Caco-2 (cell line): ENCODE results near the gene TMEM209. TPM values are rescaled to one million over a fixed set of nuclear protein-coding genes. Genes with fewer than 3 reads are reported as not detected.
"Not testable (repeated sequence)": the region's sequence is repeated elsewhere in the genome, so short reads cannot be mapped to it uniquely, and the experiment has no call there.

ENCODE experiments used
- BruUV-seq: library from RNA; stranded (reverse); fragments of 400-500 nt; replicated peaks from 2 replicates; lab custom pipeline; 2021; lab: Mats Ljungman, UMichigan
- CTCF ChIA-PET: fragments of 300-600 bp; sonication (Branson Sonifier 250); formaldehyde crosslinking; loops from one replicate; lab custom pipeline; 2022; ENCODE audit warnings: antibody characterized with exemption; lab: Charles Lee
- POLR2A ChIA-PET: fragments of 300-600 bp; sonication (Branson Sonifier 250); formaldehyde crosslinking; loops from one replicate; lab custom pipeline; 2022; ENCODE audit warnings: antibody characterized with exemption; lab: Charles Lee
- DNase-seq, 2 experiments: peaks; one replicate each; pipeline versions ENCODE4 v3.0.0 to v3.0.0-alpha.2; 2020 to 2022
- H3K27me3 ChIP-seq: replicated peaks from 2 replicates; pipeline ENCODE4 v1.6.0; 2011; ENCODE audit warnings: low read length; ENCODE audit not compliant: control insufficient read depth, insufficient read depth
- H3K36me3 ChIP-seq: 2 replicates; pipeline ENCODE4 v1.5.1; 2011; ENCODE audit warnings: low read length; ENCODE audit not compliant: control insufficient read depth, insufficient read depth
- H3K4me1 ChIP-seq: fragments of 250-450 bp; sonication (Bioruptor Pico); 2 replicates; pipeline ENCODE4 v1.5.1; 2020; ENCODE audit warnings: mild to moderate bottlenecking
- H3K4me3 ChIP-seq: 2 replicates; pipeline ENCODE4 v1.5.1; 2011; ENCODE audit warnings: low read depth, mild to moderate bottlenecking, control low read depth, low read length
- H3K9me3 ChIP-seq: fragments of 250-450 bp; sonication (Bioruptor Pico); 2 replicates; pipeline ENCODE4 v1.5.1; 2020; ENCODE audit warnings: mild to moderate bottlenecking, moderate library complexity
- H3K27ac Mint-ChIP-seq: one replicate; pipeline ENCODE4 v1.8.0; 2022; ENCODE audit warnings: mixed read lengths; ENCODE audit not compliant: unreplicated experiment
- H3K27me3 Mint-ChIP-seq: one replicate; pipeline ENCODE4 v1.8.0; 2022; ENCODE audit warnings: mixed read lengths; ENCODE audit not compliant: insufficient read depth, unreplicated experiment
- H3K36me3 Mint-ChIP-seq: one replicate; pipeline ENCODE4 v1.8.0; 2022; ENCODE audit warnings: mild to moderate bottlenecking, mixed read lengths; ENCODE audit not compliant: insufficient read depth, unreplicated experiment
- H3K4me1 Mint-ChIP-seq: one replicate; pipeline ENCODE4 v1.8.0; 2022; ENCODE audit warnings: low read depth, mixed read lengths; ENCODE audit not compliant: unreplicated experiment
- H3K4me3 Mint-ChIP-seq: one replicate; pipeline ENCODE4 v1.8.0; 2022; ENCODE audit warnings: mild to moderate bottlenecking, moderate library complexity, mixed read lengths; ENCODE audit not compliant: unreplicated experiment
- H3K9me3 Mint-ChIP-seq: one replicate; pipeline ENCODE4 v1.8.0; 2022; ENCODE audit warnings: mixed read lengths; ENCODE audit not compliant: unreplicated experiment
- intact Hi-C: fragments of 100-400 bp; cut with micrococcal nuclease; formaldehyde crosslinking; loops from one replicate; pipeline ENCODE4 v1.10.0; 2022; ENCODE audit not compliant: unreplicated experiment
- total RNA-seq: library from RNA; stranded (reverse); gene quantifications from 2 replicates; pipeline ENCODE4 v1.2.3, GENCODE V29; 2022
- TF ChIP-seq, protein P1 (sequence below), 2 experiments: fragments of 200-600 bp in 1 of 2; IDR thresholded peaks; 1 replicate in 1 of 2; 2 replicates in 1 of 2; pipeline versions ENCODE4 v1.5.1 to v1.8.0; 2011 to 2022; ENCODE audit warnings: antibody characterized with exemption in 1 of 2, control low read depth in 1 of 2, inconsistent platforms in 1 of 2, low read depth in 1 of 2, low read length in 1 of 2, mild to moderate bottlenecking in 1 of 2, moderate library complexity in 1 of 2; ENCODE audit not compliant: insufficient read depth in 1 of 2, severe bottlenecking in 1 of 2, unreplicated experiment in 1 of 2

Gene TMEM209
- total RNA-seq, 1 experiment from 2014 or later = 34.5 TPM

DNA sequence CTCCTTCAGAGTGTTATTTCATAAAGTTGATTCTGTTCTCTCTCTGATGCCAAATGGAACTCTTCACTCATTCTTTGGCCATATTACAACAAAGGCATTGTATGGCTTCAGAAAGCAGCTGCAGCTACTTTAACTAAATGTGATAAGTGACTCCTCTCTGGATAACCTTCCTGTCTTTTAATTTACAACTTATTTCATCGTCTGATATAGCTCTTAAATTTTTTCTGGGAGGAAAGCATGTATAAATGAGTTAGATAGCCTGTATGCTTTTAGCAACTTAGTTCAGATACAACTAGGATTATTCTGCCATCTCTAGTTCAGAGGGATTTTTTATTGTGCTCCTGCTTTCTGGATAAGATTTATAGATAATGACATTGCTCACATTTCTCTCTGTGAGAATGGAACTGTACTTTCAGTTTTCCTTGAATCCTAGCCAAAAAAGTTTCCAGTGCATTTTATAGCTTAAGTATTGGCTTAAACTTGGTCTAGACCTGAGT, 77.3 kb downstream of the TMEM209 start:
- H3K4me1 ChIP-seq = no peaks in the 10 kb centered on the region
- Mint-ChIP-seq H3K27me3 (no peaks in the 10 kb centered on the region), H3K27ac (no peak overlapping the region), H3K9me3 (no peaks in the 10 kb centered on the region), H3K36me3 (peaks cover 40% of the 10 kb centered on the region), H3K4me1 (no peaks in the 10 kb centered on the region), H3K4me3 (no peak overlapping the region)
- no peak overlapping the region for H3K4me3 ChIP-seq
- ChIA-PET POLR2A (no interaction called here), CTCF (no interaction called here)
- H3K36me3 ChIP-seq = peaks cover 3% of the 10 kb centered on the region
- H3K9me3 ChIP-seq = no peaks in the 10 kb centered on the region
- TF ChIP-seq, protein P1, sequence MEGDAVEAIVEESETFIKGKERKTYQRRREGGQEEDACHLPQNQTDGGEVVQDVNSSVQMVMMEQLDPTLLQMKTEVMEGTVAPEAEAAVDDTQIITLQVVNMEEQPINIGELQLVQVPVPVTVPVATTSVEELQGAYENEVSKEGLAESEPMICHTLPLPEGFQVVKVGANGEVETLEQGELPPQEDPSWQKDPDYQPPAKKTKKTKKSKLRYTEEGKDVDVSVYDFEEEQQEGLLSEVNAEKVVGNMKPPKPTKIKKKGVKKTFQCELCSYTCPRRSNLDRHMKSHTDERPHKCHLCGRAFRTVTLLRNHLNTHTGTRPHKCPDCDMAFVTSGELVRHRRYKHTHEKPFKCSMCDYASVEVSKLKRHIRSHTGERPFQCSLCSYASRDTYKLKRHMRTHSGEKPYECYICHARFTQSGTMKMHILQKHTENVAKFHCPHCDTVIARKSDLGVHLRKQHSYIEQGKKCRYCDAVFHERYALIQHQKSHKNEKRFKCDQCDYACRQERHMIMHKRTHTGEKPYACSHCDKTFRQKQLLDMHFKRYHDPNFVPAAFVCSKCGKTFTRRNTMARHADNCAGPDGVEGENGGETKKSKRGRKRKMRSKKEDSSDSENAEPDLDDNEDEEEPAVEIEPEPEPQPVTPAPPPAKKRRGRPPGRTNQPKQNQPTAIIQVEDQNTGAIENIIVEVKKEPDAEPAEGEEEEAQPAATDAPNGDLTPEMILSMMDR (IDR thresholded peaks at IDR 0.05; ENCODE audit: insufficient read depth in 1 of 2, low read depth in 1 of 2, low read length in 1 of 2, severe bottlenecking in 1 of 2, unreplicated experiment in 1 of 2) = no peak
- H3K27me3 ChIP-seq = no peaks in the 10 kb centered on the region
- BruUV-seq = no TSS peak
- intact Hi-C loops = no loop called here
- DNase-seq = no peak

DNA sequence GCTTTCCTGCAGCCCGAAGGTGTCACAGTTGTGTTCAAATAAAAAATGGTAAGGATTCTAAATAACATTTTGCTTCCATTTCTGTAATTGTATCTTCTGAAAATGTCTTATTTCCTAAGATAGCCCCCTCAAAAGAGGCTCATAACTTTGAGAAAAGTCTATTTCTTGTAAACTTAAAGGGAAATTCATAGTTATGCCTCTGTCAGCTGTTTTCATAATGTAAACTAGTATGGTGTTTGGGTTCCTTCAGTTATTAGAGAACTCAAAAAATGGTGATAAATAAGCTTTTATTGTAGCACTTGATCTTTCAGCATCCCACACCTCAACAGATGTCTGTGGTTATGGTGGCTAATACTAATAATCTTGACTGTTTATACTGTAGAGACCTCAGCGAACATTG, 77.8 kb downstream of the TMEM209 start:
- intact Hi-C loops = no loop called here
- TF ChIP-seq, protein P1 (IDR thresholded peaks at IDR 0.05; ENCODE audit: insufficient read depth in 1 of 2, low read depth in 1 of 2, low read length in 1 of 2, severe bottlenecking in 1 of 2, unreplicated experiment in 1 of 2) = no peak
- Histone ChIP-seq H3K27me3 (no peaks in the 10 kb centered on the region), H3K36me3 (peaks cover 3% of the 10 kb centered on the region), H3K9me3 (no peaks in the 10 kb centered on the region), H3K4me3 (no peak overlapping the region), H3K4me1 (no peaks in the 10 kb centered on the region)
- no peak for DNase-seq
- Mint-ChIP-seq H3K4me3 (no peak overlapping the region), H3K27ac (no peak overlapping the region), H3K36me3 (peaks cover 44% of the 10 kb centered on the region), H3K4me1 (no peaks in the 10 kb centered on the region), H3K27me3 (no peaks in the 10 kb centered on the region), H3K9me3 (no peaks in the 10 kb centered on the region)
- CTCF ChIA-PET = no interaction called here
- POLR2A ChIA-PET = no interaction called here
- BruUV-seq = no TSS peak

GRCh38 chr7:130126840-130127239, 78.4 kb downstream of the TMEM209 start:
- H3K4me1 ChIP-seq, H3K27ac Mint-ChIP-seq, H3K4me3 ChIP-seq, H3K9me3 Mint-ChIP-seq, H3K27me3 Mint-ChIP-seq, CTCF ChIA-PET, POLR2A ChIA-PET, H3K9me3 ChIP-seq, BruUV-seq, H3K27me3 ChIP-seq, DNase-seq, H3K4me1 Mint-ChIP-seq, H3K36me3 ChIP-seq, H3K4me3 Mint-ChIP-seq, intact Hi-C loops: not testable (repeated sequence)
- peaks cover 44% of the 10 kb centered on the region for H3K36me3 Mint-ChIP-seq

DNA sequence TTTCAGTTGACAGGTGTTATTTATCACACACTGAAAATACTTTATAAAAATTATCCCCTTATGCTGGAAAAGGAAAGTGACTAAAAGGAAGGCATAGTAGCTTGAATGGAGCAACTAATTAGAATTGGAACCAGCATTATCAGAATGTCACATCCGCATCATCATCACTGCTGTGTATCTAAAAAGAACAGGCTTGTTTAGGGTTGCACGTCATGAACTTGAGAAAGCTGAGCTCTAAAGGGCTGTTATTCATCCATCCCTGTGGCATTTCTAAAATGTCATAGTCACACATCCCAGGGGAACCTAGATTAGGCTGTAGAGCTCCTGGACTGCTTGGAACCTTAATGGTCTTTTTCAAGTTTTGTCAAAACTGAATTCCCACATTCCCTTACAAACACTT, 80.5 kb downstream of the TMEM209 start:
- Mint-ChIP-seq H3K4me3 (no peak overlapping the region), H3K27ac (no peak overlapping the region), H3K9me3 (no peaks in the 10 kb centered on the region), H3K36me3 (peaks cover 32% of the 10 kb centered on the region), H3K27me3 (no peaks in the 10 kb centered on the region), H3K4me1 (no peaks in the 10 kb centered on the region)
- Histone ChIP-seq H3K9me3 (no peaks in the 10 kb centered on the region), H3K4me1 (no peaks in the 10 kb centered on the region), H3K36me3 (peaks cover 3% of the 10 kb centered on the region), H3K4me3 (no peak overlapping the region), H3K27me3 (no peaks in the 10 kb centered on the region)
- intact Hi-C loops = no loop called here
- no peak for DNase-seq
- TF ChIP-seq, protein P1 (IDR thresholded peaks at IDR 0.05; ENCODE audit: insufficient read depth in 1 of 2, low read depth in 1 of 2, low read length in 1 of 2, severe bottlenecking in 1 of 2, unreplicated experiment in 1 of 2) = no peak
- POLR2A ChIA-PET = no interaction called here
- no TSS peak for BruUV-seq
- CTCF ChIA-PET = interaction anchor here (0.9 kb wide), 1 partner anchor 55 kb away, joined by 4 read pairs; the partner anchor contains the start of gene KLHDC10
